HG02973 (cell line): ENCODE data around the gene TMEM14C.
"Not testable (repeated sequence)": the region's sequence is repeated elsewhere in the genome, so short reads cannot be mapped to it uniquely, and the experiment has no call there.

Experiments used
- ATAC-seq: cut with Tn5 transposase; IDR thresholded peaks from one replicate; pipeline ENCODE4 v1.9.1; 2021; ENCODE audit warnings: moderate library complexity; ENCODE audit not compliant: unreplicated experiment

TMEM14C gene

GRCh38 chr6:10720960-10721849 lies 1.7 kb upstream of the TMEM14C start:
- ATAC-seq, result not testable (repeated sequence)

DNA sequence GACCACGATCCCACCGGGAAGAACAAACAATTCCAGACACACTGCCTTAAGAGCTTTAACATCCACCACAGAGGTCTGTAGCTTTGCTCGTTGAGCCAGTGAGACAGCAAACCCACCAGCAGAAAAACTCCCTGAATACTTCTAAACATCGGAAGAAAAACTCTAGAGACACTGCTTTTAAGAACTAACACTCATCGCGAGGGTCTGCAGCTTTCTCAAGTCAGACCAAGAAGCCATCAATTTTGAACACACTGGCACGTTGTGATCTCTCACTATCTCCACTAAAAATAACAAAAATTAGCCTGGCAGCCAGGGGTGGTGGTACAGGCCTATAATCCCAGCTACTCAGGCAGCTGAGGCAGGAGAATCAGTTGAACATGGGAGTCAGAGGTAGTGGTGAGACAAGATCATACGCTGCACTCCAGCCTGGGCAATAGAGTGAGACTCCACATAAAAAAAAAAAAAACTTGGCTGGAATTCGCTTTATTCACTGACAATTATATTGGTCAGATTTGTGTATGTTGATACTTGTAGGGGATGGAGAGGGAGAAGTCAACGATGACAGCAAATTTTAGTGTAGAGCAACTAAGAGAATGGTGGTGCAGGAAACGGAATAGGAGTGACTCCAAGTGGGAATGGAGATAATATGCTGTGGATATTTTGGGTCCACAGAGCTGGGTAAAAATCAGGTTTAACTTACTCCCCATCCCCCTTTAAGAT lies 860 bp upstream of the TMEM14C start:
- no peak for ATAC-seq

DNA sequence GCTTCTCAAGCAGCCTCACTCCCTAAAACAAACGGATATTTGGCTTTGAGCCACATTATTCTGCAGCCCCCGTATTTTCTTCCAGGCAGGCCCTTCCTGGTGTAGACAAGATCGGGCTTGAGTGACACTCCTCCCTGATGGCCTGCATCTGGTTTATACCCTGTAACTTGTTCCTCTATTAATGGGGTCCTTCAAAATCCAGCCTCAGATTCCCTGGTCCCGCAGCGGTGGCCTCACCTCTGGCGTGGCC lies 375 bp upstream of the TMEM14C start:
- no peak for ATAC-seq

DNA sequence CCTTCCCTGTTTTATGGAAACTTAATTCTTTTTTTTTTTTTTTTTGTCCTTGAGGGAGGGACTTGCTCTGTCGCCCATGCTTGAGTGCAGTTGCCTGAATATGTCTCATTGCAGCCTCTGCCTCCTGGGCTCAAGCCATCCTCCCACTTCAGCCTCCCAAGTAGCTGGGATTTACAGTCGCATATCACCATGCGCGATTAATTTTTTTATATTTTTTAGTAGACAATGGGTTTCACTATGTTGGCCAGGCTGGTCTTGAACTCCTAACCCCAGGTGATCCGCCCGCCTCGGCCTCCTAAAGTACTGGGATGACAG lies 654 bp downstream of the TMEM14C start:
- no peak for ATAC-seq

- ATAC-seq, result no peak
Measured at GRCh38 chr6:10725044-10725443, 2.2 kb downstream of the TMEM14C start.

DNA sequence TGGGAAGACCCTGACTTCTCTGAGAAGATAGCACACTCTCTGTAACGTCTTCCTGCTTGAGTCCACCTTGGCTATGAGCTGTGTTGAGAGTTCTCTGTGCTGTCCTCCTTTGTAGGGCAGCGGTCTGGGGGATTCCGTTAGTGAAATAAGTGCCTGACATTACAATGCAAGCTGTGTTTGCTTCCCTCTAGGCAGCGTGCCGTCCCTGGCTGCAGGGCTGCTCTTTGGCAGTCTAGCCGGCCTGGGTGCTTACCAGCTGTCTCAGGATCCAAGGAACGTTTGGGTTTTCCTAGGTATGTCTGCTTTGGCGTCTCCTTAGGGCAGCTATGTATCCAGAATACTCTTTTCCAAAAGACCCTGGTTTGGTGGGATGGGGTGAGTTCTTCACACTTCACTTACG lies 2.8 kb downstream of the TMEM14C start:
- ATAC-seq, result no peak

GRCh38 chr6:10730254-10730653 lies 7.4 kb downstream of the TMEM14C start:
- ATAC-seq, result no peak

DNA sequence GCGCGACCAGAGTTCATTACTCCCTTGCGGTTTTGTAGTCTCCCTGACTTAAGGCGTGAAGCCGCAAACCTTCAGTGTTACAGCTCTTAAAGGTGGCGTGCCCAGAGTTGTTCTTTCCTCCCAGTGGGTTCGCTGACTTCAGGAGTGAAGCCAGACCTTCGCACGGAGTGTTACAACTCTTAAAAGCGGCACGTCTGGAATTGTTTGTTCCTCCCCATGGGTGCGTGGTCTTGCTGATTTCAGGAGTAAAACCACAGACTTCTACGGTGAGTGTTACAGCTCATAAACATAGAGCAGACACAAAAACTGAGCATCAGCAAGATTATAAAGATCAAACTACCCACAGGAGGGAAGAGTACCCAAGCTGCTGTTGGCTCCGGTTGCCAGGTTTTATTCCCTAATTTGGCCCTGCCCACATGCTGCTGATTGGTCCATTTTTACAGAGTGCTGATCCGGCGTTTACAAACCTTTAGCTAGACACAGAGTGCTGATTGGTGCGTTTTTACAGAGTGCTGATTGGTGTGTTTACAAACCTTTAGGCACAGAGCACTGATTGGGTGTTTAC lies 10.4 kb downstream of the TMEM14C start:
- ATAC-seq, result no peak

GRCh38 chr6:10733863-10734262 lies 11.0 kb downstream of the TMEM14C start:
- no peak for ATAC-seq

GRCh38 chr6:10736731-10737130 lies 13.9 kb downstream of the TMEM14C start:
- no peak for ATAC-seq

GRCh38 chr6:10740061-10740460 lies 17.2 kb downstream of the TMEM14C start:
- ATAC-seq, result no peak

DNA sequence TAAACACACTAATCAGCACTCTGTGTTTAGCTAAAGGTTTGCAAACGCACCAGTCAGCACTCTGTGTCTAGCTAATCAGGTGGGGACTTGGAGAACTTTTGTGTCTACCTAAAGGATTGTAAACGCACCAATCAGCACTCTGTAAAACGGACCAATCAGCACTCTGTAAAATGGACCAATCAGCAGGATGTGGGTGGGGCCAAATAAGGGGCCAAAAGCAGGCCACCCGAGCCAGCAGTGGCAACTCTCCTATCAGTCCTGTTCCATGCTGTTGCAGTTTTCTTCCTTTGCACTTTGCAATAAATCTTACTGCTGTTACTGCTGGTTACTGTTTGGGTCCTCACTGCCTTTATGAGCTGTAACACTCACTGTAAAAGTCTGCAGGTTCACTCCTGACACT lies 18.8 kb downstream of the TMEM14C start:
- not testable (repeated sequence) for ATAC-seq

DNA sequence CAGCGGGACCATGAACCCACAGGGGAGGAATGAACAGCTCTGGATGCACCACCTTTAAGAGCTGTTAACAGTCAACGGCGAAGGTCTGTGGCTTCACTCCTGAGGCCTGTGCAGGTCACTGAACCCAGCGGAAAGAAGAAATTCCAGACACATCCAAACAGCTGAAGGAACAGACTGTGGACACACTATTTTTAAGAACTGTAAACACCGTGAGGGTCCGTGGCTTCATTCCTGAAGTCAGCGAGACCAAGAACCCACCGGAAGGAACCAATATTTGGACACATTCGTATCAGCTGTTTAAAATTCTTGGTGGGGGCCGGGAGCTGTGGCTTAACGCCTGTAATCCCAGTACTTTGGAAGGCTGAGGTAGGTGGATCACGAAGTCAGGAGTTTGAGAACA lies 19.4 kb downstream of the TMEM14C start:
- no peak for ATAC-seq

DNA sequence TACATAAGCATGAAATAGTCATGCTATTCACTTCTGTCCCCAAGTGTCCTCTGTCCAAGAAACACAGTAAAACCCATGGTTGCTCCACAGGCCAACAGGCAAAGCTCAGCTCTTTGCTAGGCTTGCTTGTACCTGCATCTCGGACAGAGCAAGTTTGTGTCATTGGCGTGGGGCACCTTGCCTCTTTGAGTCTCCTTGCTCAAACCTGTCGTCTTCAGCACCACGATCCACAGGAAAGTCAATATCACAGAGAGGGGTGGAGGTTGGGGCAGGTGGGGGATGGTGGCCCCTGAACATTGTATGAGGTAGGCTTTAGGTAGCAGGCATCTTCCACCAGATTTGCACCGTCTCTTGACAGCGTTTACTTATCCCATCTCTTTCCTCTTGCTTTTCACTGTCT lies 20.6 kb downstream of the TMEM14C start:
- no peak for ATAC-seq

DNA sequence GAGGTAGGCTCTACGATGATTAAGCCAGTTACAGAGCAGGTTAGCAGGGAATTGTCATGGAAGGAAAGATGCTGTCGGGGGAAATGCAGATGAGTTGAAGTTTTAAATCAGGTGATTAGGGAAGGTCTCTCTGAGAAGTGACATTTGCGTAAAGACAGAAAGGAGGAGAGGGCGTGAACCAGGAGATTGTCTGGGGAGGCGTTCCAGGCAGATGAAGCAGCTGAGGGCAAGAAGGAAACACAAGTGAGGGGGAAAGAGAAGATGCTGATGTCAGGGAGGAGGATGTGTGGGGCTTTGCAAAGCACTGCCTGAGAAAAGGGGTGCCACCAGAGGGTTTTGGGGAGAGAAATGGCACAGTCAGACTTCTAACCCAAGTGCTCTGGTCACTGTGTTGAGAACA lies 22.2 kb downstream of the TMEM14C start:
- no peak for ATAC-seq

DNA sequence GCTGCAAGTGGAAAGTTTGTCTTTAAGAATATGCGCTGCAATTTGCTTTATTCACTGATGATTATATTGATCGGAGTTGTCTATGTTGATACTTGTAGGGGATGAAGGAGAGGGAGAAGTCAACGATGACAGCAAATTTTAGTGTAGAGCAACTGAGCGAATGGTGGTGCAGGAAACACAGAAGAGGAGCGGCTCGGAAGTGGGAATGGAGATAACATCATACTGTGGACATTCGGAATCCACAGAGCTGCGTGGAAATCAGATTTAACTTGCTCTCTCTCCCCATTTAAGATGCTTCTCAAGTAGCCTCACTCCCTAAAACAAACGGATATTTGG lies 24.0 kb downstream of the TMEM14C start:
- no peak for ATAC-seq

DNA sequence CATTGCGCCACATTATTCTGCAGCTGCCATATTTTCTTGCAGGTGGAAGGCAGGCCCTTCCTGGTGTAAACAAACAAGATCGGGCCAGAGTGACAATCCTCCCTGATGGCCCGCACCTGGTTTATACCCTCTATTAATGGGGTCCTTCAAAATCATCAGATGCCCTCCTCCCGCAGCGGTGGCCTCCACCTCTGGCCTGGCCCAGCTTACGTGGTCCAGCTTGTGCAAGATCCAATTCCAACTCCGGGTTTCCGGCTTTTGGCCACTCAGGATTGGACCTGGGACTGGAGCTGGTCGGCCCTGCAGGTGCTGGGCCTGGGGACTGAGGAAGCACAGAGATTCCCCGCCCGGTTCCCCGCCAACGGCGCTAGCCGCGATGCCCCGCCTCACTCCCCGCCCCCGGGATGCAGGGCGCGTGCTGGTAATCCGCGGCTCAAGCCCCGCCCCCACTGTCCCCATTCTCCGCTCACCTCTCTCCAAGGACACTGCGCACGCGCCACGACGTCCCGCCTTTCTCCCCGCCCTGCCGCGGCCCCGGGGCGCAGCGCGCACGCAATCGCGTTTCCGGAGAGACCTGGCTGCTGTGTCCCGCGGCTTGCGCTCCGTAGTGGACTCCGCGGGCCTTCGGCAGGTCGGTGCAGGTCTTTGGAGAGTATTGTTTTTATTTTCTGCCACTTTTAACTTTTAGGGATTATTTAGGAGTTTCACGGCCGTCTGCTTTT lies 24.5 kb downstream of the TMEM14C start, which contains the start of gene TMEM14B:
Gene TMEM14B, plus strand, starts transcription at position 555 of the 722 bp plus-strand sequence. CDS start 1,441 bp downstream, outside the sequence.
- ATAC-seq, result peak; percentile 97

- ATAC-seq, result no peak
Measured at GRCh38 chr6:10749734-10750133, 26.9 kb downstream of the TMEM14C start.

DNA sequence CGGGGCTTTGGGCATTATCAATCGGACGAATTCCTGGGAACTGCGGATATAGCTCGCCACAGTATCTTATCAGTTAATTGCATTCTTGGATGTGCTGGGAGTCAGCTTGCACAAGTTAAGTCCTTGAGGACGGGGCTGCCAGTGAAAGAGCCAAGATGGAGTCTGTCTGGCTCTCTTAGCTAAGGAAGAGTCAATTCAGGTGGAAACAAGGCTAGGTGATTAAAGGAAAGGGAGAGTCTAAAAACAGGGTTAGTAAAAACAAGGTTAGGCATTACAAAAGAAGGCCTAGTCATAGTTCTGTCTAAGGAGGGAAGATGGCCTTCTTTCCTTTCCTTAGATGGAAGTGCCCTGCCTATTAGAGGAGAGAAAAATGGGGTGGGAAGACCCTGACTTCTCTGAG lies 27.7 kb downstream of the TMEM14C start:
- ATAC-seq, result not testable (repeated sequence)

GRCh38 chr6:10751757-10752156 lies 28.9 kb downstream of the TMEM14C start:
- ATAC-seq, result not testable (repeated sequence)

DNA sequence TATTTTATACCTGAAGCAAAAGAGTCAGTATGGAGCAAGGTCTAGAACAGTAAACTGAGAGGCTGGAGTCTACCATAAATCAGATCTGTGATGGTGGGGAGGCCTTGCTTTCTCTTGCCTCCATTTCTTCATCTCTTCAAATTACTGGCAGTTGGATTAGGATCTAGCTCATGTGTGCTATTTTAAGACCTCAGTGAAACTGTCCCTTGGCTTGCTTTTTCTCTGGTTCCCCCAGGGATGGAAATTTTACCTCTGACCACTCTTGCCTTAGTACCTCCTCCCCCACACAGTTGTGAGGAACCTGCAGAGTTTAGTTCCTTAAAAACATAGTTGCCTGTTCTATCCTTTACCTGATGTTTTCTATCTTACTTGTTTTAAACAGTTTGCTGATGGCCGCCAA lies 33.2 kb downstream of the TMEM14C start:
- ATAC-seq, result no peak
